SK-N-SH treated with all-trans-retinoic acid at 6 μM for 48 hours (cell line): ENCODE measurements around the gene EZR.

Experiments
- ARNTL ChIP-seq: fragments of 450-650 bp; formaldehyde crosslinking; IDR thresholded peaks from 2 replicates; pipeline ENCODE4 v1.5.0; 2020; ENCODE audit warnings: low read depth, mild to moderate bottlenecking, moderate library complexity, borderline replicate concordance
- BACH2 ChIP-seq: fragments of 250-450 bp; sonication (Bioruptor Pico); IDR thresholded peaks from 2 replicates; pipeline ENCODE4 v1.9.0; 2021; ENCODE audit warnings: mild to moderate bottlenecking, borderline replicate concordance
- ESRRG ChIP-seq: fragments of 250-450 bp; sonication (Bioruptor Pico); IDR thresholded peaks from 2 replicates; pipeline ENCODE4 v1.6.1; 2021; ENCODE audit warnings: mild to moderate bottlenecking
- PPARA ChIP-seq: fragments of 250-450 bp; sonication (Bioruptor Pico); IDR thresholded peaks from 2 replicates; pipeline ENCODE4 v1.5.0; 2020; ENCODE audit warnings: mild to moderate bottlenecking, borderline replicate concordance
- SNAI2 ChIP-seq: fragments of 250-450 bp; sonication (Bioruptor Pico); IDR thresholded peaks from 2 replicates; pipeline ENCODE4 v1.5.0; 2020; ENCODE audit warnings: mild to moderate bottlenecking, moderate library complexity
- ZC3H10 ChIP-seq: fragments of 250-450 bp; sonication (Bioruptor Pico); IDR thresholded peaks from 2 replicates; pipeline ENCODE4 v1.5.1; 2021; ENCODE audit warnings: mild to moderate bottlenecking, moderate library complexity
- ZNF70 ChIP-seq: fragments of 450-650 bp; formaldehyde crosslinking; IDR thresholded peaks from 2 replicates; pipeline ENCODE4 v1.5.0; 2020; ENCODE audit warnings: mild to moderate bottlenecking, moderate library complexity
- TF ChIP-seq, protein P1 (sequence below): fragments of 250-450 bp; sonication (Bioruptor Pico); IDR thresholded peaks from 2 replicates; pipeline ENCODE4 v1.8.0; 2020; ENCODE audit warnings: mild to moderate bottlenecking, moderate library complexity, borderline replicate concordance
- TF ChIP-seq, protein P2 (sequence below): fragments of 250-450 bp; sonication (Bioruptor Pico); IDR thresholded peaks from 2 replicates; pipeline ENCODE4 v1.5.1; 2021; ENCODE audit warnings: mild to moderate bottlenecking, moderate library complexity
- TF ChIP-seq, protein P3 (sequence below): fragments of 250-450 bp; sonication (Bioruptor Pico); IDR thresholded peaks from 2 replicates; pipeline ENCODE4 v1.5.1; 2020; ENCODE audit warnings: low read depth, mild to moderate bottlenecking, moderate library complexity
- TF ChIP-seq, protein P4 (sequence below): fragments of 250-450 bp; sonication (Bioruptor Pico); IDR thresholded peaks from 2 replicates; pipeline ENCODE4 v1.8.0; 2021; ENCODE audit warnings: low read depth, mild to moderate bottlenecking, moderate library complexity, borderline replicate concordance

DNA sequence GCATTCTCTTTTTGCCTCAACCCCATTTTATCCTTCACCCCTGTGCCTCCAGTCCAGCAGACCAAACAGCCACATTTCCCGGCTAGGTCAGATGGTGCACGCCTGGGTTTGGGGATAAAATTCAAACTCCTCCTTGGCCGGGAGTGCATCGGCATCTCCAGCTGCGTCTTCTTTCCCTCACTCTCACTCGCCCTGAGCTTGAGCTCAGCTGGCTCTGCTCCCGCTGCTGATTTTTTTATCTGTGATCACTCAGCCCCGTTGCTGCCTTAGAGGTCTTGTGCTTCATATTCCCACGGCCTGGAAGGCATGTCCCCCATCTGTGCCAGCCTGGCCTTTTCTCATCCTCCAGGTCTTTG lies 6.8 kb upstream of the EZR start:
- TF ChIP-seq, protein P1, sequence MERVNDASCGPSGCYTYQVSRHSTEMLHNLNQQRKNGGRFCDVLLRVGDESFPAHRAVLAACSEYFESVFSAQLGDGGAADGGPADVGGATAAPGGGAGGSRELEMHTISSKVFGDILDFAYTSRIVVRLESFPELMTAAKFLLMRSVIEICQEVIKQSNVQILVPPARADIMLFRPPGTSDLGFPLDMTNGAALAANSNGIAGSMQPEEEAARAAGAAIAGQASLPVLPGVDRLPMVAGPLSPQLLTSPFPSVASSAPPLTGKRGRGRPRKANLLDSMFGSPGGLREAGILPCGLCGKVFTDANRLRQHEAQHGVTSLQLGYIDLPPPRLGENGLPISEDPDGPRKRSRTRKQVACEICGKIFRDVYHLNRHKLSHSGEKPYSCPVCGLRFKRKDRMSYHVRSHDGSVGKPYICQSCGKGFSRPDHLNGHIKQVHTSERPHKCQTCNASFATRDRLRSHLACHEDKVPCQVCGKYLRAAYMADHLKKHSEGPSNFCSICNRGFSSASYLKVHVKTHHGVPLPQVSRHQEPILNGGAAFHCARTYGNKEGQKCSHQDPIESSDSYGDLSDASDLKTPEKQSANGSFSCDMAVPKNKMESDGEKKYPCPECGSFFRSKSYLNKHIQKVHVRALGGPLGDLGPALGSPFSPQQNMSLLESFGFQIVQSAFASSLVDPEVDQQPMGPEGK, result no peak
- TF ChIP-seq, protein P2, sequence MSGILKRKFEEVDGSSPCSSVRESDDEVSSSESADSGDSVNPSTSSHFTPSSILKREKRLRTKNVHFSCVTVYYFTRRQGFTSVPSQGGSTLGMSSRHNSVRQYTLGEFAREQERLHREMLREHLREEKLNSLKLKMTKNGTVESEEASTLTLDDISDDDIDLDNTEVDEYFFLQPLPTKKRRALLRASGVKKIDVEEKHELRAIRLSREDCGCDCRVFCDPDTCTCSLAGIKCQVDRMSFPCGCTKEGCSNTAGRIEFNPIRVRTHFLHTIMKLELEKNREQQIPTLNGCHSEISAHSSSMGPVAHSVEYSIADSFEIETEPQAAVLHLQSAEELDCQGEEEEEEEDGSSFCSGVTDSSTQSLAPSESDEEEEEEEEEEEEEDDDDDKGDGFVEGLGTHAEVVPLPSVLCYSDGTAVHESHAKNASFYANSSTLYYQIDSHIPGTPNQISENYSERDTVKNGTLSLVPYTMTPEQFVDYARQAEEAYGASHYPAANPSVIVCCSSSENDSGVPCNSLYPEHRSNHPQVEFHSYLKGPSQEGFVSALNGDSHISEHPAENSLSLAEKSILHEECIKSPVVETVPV, result no peak
- TF ChIP-seq PPARA (CRISPR knock-in tag), result no peak
- no peak for TF ChIP-seq ESRRG (CRISPR knock-in tag)
- no peak for TF ChIP-seq SNAI2 (CRISPR knock-in tag)
- no peak for TF ChIP-seq ZNF70 (CRISPR knock-in tag)
- TF ChIP-seq ARNTL, result no peak
- TF ChIP-seq, protein P3, sequence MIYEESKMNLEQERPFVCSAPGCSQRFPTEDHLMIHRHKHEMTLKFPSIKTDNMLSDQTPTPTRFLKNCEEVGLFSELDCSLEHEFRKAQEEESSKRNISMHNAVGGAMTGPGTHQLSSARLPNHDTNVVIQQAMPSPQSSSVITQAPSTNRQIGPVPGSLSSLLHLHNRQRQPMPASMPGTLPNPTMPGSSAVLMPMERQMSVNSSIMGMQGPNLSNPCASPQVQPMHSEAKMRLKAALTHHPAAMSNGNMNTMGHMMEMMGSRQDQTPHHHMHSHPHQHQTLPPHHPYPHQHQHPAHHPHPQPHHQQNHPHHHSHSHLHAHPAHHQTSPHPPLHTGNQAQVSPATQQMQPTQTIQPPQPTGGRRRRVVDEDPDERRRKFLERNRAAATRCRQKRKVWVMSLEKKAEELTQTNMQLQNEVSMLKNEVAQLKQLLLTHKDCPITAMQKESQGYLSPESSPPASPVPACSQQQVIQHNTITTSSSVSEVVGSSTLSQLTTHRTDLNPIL (CRISPR knock-in tag), result no peak
- TF ChIP-seq BACH2, result no peak
- TF ChIP-seq, protein P4, sequence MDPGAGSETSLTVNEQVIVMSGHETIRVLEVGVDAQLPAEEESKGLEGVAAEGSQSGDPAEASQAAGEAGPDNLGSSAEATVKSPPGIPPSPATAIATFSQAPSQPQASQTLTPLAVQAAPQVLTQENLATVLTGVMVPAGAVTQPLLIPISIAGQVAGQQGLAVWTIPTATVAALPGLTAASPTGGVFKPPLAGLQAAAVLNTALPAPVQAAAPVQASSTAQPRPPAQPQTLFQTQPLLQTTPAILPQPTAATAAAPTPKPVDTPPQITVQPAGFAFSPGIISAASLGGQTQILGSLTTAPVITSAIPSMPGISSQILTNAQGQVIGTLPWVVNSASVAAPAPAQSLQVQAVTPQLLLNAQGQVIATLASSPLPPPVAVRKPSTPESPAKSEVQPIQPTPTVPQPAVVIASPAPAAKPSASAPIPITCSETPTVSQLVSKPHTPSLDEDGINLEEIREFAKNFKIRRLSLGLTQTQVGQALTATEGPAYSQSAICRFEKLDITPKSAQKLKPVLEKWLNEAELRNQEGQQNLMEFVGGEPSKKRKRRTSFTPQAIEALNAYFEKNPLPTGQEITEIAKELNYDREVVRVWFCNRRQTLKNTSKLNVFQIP (CRISPR knock-in tag), result no peak
- no peak for TF ChIP-seq ZC3H10 (CRISPR knock-in tag)
